HG03575 (cell line): Measurements from ENCODE around the gene CDC5L.
"Not testable (repeated sequence)": the region's sequence is repeated elsewhere in the genome, so short reads cannot be mapped to it uniquely, and the experiment has no call there.

ENCODE experiments used
- ATAC-seq: cut with Tn5 transposase; IDR thresholded peaks from one replicate; pipeline ENCODE4 v1.9.1; 2021; ENCODE audit not compliant: unreplicated experiment, insufficient number of reproducible peaks, low FRiP score; ENCODE audit errors: extremely low read depth

Gene CDC5L

DNA sequence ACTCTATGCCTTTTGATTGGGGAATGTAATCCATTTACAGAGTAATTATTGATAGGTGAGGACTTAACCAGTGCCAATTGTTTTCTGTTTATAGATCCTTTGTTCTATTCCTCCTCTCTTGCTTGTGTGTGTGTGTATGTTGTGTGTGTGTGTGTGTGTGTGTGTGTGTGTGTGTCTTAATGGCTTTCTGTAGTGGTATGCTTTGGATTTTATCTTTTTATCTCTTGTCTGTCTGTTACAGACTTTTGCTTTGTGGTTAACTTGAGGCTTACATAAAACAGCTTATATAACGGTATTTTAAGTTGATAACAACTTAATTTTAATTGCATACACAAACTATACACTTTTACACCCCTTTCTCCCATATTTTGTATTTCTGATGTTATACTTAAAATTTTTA, 54.7 kb downstream of the CDC5L start:
- no peak for ATAC-seq

DNA sequence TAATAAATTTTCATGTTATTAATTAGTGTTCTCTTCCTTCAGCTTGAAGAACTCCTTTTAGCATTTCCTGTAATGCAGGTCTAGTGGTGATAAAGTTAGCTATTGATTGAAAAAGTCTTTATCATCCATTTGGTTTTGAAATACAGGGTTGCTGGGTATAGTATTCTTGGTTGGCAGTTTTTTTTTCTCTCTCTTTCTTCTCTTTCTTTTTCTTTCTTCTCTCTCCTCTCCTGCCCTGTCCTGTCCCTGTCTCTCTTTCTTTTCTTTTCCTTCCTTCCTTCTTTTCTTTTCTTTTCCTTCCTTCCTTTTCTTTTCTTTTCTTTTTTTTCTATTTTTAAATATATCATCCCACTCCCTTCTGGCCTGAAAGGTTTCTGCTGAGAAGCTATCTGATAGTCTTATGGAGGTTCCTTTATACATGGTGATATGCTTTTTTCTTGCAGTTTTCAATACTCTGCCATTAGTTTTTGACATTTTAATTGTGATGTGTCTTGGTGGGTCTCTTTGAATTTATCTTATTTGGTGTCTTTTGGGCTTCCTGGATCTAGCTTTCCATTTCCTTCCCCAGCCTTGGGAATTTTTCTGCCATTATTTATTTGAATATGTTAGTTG, 55.4 kb downstream of the CDC5L start:
- ATAC-seq: no peak

DNA sequence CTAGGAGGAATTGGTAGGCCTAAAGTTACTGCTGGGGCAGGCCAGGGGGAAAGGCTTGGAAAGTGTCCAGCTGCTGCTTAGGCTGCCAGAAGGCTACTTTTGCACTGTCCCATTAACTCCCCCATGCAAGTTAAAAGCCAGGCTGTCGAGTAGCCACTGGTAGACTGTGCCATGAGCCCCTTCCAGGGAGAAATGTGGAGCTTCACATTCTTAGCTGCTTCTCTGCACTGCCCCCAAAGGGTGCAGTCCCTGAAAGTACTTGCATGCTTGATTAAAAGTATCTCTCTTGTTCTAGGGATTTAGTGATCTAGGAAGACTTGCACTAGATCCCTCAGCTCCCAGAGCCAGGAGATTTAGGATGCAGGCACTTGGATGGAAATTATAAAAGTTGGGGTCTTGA, 57.3 kb downstream of the CDC5L start:
- ATAC-seq: no peak

DNA sequence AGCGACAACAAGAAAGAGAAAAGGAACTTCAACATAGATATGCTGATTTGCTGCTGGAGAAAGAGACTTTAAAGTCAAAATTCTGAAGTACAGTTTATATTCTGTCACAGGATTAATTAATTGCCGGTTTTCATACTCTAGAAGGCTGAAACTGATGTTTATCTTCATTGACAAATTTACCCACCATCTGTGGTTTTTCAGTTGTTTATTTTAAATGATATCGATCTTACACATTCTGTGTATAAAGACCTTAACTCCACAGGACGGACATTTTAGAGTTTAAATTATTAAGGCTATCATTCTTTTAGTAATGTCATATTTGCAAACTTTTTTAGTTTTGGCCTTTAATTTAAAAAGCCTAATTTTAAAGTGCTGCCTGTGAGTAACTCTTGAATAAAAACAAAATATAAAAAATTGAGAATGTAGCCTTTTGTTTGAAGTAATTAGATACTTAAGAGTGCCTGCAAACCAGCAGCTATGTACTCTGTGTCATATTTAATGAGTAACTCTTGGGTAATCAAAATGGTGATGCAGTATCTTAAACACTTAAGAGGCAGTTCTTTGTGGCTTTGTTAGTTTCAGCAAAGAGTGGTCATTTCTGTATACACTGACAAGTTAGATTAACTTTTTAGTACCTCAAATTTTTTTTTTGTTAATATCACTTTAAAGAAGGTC, 59.3 kb downstream of the CDC5L start:
- ATAC-seq: no peak

DNA sequence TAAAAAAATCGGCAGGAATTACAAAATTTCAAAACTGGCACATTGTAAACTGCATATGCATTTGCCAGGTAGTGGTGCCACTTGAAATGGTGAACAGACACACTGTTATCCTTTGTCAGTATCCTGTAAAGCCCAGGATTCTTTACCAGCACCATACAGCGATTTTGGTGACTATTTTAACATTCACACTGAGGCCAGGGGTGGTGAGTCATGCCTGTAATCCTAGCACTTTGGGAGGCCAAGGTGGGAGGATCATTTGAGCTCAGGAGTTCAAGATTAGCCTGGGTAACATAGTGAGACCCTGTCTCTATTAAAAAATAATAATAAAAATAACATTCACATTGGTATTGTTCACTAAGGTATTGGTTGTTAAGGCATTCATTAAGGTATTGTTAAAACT, 61.7 kb downstream of the CDC5L start:
- ATAC-seq: not testable (repeated sequence)

DNA sequence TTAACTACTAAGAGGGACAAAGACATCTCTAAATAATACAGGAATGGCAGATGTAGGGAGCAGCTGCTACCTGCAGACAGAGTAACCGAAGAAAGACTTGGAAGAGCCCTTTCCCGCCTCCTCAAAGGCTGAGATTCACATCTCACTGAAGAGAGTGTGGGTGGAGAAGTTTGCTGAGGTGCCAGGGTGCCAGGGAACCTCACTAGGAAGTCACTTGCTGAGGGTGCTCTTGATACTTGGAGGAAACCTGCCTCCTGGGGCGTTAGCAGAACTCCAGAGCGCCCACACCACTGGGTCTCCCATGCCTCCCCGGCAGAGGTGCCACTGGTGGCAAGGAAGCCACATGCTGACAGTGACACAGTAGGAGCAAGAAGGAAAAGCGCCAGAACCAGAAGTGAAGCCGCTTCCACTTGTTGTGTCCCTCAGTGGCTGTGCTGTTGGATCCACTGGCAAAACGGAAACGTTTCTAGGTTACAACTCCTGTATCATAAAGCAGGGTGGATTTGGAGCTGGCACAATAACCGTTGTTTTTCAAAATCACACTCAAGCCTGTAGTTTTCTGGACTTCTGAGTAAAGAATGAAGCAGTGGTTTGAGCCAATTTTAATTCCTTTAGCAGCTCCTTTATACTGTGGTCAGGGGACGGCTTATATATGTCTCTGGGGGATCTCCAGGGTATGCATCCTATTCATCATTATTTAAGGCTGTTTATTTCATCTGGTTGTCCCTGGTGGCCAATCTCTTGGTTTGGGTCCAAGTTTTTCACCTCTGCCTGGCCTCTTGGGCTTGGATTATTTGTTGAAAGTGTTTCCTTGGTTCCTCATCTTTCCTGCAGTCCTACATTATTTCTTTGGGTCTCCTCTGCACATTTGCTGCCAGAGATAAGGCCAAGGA, 64.5 kb downstream of the CDC5L start:
- ATAC-seq: no peak

DNA sequence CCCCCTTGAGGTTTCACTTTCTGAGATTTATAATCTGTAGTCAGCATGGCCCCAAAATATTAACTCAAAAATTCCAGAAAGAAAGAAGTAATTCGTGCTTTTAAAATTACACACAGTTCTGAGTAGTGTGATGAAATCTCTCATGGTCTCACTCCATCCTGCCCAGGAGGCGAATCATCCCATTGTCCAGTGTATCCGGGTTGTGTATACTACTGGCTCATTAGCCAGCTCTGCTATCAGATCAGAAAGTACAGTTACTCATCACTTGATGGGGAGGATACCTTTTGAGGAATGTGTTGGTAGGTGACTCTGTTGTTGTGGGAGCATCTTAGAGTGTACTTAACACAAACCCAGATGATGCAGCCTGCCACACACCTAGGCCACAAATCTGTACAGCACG, 65.2 kb downstream of the CDC5L start:
- no peak for ATAC-seq

DNA sequence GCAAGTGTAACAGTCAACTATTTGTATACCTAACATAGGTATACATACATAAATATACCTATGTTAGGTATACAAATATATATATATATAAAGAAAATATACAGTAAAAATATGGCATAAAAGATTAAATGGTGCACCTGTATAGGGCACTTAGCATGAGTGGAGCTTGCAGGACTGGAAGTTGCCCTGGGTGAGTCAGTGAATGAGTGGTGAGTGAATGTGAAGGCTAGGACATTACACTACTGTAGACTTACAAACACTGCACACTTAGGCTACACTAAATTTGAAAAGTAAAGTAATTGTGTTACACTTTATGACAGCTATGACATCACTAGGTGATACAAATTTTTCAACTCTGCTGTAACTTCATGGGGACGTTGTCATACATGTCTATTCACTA, 65.6 kb downstream of the CDC5L start:
- ATAC-seq: no peak

DNA sequence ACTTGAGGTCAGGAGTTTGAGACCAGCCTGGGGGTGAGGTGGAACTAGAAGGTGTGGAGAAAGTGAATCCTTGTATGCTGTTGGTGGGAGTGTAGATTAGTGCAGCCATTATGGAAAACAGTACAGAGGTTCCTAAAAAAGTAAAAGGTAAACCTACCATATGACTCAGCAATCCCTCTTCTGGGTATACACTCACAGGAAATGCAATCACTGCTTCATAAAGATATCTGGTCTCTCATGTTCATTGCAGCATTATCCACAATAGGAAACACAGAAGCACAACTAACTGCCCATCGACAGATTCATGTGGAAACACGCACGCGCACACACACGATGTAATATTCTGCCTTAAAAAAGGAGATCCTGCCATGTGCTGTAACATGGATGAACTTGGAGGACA, 66.7 kb downstream of the CDC5L start:
- ATAC-seq: no peak

DNA sequence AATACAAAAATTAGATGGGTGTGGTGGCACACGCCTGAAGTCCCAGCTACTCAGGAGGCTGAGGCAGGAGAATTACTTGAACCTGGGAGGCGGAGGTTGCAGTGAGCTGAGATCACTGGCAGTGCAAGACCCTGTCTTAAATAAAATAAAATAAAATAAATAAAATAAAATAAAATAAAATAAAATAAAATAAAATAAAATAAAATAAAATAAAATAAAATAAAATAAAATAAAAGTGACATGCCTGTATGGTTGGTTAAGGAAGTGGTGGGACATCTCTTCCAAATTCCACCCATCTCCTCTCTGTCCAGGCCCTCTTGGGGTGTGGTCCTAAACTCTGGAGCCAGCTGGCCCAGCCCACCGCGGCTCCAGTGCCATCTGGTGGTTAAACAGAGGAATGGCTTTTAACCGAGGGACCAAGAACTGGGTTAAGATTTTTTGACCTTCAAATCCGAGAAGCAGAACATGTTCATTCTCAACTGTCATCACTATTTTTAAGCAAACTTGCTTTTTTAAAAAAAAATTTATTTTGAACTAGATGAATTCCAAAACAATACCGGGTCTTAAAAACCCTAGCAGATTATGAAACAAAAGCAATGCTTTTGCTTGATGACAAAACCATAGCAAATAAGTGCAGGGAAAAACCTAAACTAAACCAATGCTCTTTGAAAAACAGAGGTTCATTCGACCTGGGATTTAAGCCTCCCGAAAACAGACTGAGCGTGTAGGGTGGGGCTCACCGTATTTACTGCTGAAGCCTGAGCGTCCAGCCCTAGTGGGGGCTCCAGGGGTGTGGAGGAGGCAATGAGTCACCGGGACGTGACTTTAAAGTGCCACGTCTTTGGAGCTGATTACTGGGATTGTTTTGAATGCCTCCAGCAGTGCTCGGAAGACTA, 68.8 kb downstream of the CDC5L start:
- no peak for ATAC-seq

DNA sequence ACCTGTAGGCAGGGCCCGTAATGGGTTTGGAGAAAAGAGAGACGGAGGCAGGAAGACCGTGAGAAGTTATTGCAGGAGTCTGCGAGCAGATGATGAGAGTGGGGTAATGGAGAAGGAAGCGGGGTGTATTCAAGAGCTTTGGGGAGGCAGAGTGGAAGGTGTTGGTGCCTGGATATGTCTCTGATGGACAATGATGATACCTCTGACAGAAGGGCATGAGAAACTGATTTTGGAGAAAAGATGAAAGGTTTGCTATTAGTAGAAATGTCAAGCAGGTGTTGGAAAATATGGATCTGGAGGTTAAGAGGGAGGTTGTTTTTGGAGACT, 69.4 kb downstream of the CDC5L start:
- no peak for ATAC-seq

DNA sequence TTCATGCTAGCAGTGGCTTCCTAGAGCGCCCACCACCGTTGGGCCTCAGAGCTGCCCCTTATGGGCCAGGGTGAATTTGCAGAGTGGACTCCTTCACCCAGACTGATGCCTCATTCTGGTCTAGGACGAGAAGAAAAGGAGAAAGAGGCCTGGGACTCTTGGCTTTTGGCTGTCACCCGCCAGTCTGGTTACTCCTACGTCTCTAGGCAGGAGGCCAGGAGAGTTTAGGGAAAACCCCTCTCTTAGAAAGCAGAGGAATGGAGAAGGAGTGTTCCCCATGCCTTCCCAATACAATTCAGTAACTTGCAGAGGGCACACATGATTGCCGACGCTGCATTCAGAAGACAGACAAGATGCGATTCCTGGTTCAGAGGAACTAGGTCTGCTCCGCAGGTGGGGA, 70.1 kb downstream of the CDC5L start:
- no peak for ATAC-seq

DNA sequence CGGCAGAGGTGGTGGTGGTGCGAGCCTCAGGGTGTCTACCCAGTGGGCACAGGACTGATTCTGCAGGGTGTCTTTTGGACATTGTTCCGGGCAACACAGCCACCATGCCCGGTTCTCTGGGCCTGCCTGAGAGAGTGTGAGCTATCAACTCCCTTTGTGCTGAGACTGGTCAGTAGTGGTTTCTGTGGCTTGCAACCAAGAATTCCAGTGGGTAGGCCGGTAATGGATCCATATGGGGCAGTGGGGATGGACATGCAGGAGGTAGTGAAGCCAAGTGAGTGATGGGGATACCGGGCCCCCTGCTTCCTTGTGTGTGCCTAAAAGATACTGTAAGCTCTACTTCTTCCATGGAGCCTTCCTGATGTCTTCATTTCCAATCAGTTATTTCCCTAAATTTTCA, 71.0 kb downstream of the CDC5L start:
- no peak for ATAC-seq

DNA sequence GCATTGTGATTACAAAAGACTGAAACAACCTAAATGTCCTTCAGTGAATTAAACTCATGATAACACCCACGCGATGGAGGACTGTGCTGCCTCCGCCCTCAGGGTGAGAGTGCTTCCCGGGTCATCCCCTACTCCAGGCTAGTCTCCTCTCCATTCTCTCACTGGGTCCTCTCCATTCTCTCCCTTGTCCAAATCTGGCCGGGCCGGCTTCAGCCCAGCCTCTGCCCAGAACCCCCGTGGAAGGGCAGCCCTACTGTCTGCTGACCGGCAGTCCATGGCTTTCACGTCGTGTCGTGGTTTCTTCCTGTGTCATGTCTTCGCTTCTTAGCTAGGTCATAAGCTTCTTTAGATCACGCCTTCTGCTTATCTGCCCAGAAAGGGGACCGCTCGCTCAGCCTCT, 74.8 kb downstream of the CDC5L start:
- ATAC-seq: no peak

DNA sequence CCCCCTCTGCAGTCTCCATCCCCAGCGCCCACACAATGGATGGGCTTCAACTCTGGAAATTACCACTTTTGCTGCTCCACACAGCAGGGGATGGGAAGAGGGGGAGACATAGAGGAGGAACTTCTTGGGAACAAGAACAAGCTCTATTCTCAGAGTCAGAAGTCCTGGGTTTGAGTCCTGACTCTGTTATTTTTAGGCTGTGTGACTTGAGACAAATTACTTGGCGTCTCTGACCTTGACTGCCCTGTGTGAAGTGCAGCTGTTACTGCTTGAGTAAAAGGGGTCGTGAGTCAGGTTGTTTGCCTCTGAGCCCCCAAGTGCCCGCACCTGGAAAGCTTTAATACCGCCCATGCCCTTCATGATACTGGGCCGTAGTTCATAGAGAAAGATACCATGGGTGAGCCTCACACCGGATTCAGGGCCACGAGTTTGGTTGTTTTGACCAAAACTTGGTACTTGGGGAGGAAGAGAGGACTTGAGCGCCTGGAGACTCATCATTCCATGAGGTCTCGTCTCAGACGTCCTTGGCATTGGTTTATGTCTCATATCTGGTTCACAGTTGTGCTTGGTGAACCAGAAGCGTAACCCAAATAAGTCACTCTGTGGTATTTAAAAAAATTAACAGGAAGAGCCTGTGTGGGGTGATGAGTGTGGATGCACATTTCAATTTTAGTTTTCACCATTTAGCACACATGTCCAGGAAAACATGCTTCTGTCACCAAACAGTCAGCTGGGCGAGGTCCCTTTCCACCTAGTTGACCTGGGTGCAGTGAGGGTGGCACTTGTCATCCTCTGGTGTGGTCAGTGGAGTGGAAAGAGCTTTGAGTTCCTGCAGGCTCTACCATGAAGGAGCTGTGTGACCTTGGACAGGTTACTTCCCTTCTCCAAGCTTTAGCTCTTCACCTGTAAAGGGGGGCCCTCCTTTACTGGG, 75.6 kb downstream of the CDC5L start:
- ATAC-seq: no peak

DNA sequence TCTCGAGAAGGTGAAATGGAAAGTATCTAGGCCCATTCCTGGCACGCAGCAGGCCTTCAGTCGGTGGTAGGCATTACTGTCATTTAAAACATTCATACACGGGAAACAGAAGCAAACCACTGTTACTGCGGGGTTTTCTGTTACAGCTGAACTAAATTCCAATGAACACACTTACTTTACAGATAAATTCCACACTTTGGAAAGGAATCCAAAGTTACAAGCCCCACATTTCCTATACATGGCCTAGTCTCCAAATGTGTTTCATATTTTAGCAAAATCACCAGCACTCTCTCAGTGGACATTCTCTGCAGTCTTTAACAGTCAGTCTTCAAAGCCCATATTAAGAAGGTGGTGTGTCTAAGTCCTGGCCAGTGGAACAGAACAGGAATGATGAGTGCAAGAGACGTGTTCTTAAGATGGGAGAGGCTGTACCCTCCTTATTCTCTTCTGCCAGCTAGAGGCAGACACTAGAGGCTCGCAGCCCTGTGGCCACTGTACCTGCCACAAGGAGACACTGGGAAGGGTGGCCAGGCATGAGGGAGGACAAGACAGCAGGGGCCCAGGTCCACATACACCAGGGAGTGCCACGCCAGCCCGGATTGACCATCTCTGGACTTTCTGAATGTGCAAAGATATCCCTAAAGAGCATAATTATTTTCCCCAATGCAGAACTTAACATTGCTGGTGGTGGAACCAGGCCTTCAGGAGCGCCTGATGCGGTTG, 76.4 kb downstream of the CDC5L start:
- ATAC-seq: no peak

DNA sequence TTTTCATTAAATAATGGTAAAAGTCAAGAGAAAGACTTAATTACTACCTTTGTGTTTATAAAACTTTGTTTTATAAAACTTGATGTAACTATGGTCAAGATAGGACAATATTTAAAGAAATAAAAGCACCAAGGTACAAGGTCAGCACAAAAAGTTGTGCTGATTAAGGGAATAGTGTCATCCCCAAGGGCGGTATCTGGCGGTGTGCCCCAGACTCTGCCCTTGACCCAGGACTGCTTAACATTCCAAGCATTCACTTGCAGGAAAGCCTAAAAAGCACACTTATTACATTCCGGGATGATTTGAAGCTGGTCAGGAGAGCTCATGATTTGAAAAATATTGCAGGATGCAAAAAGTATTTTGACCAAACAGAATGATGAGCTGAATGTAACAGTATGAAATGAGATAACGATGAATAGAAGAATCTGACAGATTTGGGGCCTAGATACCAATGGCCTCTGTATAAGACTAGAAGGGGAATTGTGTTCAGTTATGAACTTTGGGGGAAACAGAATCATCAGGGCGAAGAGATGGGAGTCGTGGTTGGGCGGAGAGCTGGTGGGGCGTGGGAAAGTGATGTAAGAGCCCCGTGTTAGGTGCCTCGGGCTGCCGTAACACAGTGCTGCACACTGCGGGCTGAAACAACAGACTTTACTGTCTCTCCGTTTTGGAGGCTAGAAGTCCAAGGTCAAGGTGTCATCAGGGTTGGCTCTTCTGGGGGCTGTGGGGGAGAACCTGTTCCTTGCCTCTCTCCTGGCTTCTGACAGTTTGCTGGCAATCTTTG, 77.2 kb downstream of the CDC5L start:
- ATAC-seq: no peak
